ENCODE data around the gene ABCA13.

ABCA13 gene

GRCh38 chr7:48262606-48263310 lies 91.5 kb downstream of the ABCA13 start:
- H3K36me3 ChIP-seq, result no peaks in the 10 kb centered on the region
- no peak for DNase-seq
- TF ChIP-seq, protein P1, sequence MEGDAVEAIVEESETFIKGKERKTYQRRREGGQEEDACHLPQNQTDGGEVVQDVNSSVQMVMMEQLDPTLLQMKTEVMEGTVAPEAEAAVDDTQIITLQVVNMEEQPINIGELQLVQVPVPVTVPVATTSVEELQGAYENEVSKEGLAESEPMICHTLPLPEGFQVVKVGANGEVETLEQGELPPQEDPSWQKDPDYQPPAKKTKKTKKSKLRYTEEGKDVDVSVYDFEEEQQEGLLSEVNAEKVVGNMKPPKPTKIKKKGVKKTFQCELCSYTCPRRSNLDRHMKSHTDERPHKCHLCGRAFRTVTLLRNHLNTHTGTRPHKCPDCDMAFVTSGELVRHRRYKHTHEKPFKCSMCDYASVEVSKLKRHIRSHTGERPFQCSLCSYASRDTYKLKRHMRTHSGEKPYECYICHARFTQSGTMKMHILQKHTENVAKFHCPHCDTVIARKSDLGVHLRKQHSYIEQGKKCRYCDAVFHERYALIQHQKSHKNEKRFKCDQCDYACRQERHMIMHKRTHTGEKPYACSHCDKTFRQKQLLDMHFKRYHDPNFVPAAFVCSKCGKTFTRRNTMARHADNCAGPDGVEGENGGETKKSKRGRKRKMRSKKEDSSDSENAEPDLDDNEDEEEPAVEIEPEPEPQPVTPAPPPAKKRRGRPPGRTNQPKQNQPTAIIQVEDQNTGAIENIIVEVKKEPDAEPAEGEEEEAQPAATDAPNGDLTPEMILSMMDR (IDR thresholded peaks at IDR 0.05; ENCODE audit: low read depth, low read length), result no peak
- no peaks in the 10 kb centered on the region for H3K9me3 ChIP-seq (ENCODE audit: severe bottlenecking)
- H3K27ac ChIP-seq, result no peak overlapping the region
- H3K27me3 ChIP-seq (ENCODE audit: insufficient read depth, low read depth, severe bottlenecking), result no peaks in the 10 kb centered on the region
- no peak overlapping the region for H3K4me3 ChIP-seq (ENCODE audit: low read depth, low read length)

DNA sequence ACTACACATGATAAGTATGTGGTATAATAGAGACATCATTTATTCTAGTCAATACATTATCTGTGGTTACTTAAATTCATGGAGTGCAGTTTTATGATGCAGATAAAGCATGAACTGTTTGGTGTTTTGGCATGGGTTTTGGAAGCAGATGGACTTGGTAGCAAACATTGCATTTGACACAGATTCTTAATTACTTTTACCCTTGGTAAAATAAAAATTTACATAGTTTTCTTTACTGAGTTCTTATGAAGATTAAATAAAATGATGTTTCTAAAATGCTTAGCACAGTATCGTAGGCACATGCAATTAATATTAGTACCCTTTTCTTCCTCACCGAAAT lies 92.0 kb downstream of the ABCA13 start:
- DNase-seq, result no peak
- TF ChIP-seq, protein P1 (IDR thresholded peaks at IDR 0.05; ENCODE audit: low read depth, low read length), result no peak
- Histone ChIP-seq H3K27me3 (ENCODE audit: insufficient read depth, low read depth, severe bottlenecking) (no peaks in the 10 kb centered on the region), H3K4me3 (ENCODE audit: low read depth, low read length) (no peak overlapping the region), H3K27ac (no peak overlapping the region), H3K9me3 (ENCODE audit: severe bottlenecking) (no peaks in the 10 kb centered on the region), H3K36me3 (no peaks in the 10 kb centered on the region)

- no peak overlapping the region for H3K27ac ChIP-seq
- H3K9me3 ChIP-seq (ENCODE audit: severe bottlenecking), result no peaks in the 10 kb centered on the region
- no peak overlapping the region for H3K4me3 ChIP-seq (ENCODE audit: low read depth, low read length)
- no peaks in the 10 kb centered on the region for H3K36me3 ChIP-seq
- no peaks in the 10 kb centered on the region for H3K27me3 ChIP-seq (ENCODE audit: insufficient read depth, low read depth, severe bottlenecking)
- DNase-seq, result no peak
- TF ChIP-seq, protein P1 (IDR thresholded peaks at IDR 0.05; ENCODE audit: low read depth, low read length), result no peak
These were observed 97.8 kb downstream of the ABCA13 start for GRCh38 chr7:48269066-48269465.

DNA sequence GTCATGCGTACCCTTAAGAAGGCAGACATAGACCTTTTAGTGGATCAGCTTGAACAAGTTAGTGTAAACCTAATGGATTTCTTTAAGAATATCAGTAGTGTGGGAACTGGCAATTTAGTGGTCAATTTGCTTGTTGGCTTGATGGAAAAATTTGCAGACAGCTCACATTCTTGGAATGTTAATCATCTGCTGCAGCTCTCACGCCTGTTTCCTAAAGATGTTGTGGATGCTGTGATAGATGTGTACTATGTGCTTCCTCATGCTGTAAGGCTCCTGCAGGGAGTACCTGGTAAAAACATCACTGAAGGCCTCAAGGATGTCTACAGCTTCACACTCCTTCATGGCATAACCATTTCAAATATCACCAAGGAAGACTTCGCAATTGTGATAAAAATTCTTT lies 103.4 kb downstream of the ABCA13 start:
- Histone ChIP-seq H3K9me3 (ENCODE audit: severe bottlenecking) (no peaks in the 10 kb centered on the region), H3K27me3 (ENCODE audit: insufficient read depth, low read depth, severe bottlenecking) (no peaks in the 10 kb centered on the region), H3K4me3 (ENCODE audit: low read depth, low read length) (no peak overlapping the region), H3K36me3 (no peaks in the 10 kb centered on the region), H3K27ac (no peak overlapping the region)
- TF ChIP-seq, protein P1 (IDR thresholded peaks at IDR 0.05; ENCODE audit: low read depth, low read length), result no peak
- no peak for DNase-seq

DNA sequence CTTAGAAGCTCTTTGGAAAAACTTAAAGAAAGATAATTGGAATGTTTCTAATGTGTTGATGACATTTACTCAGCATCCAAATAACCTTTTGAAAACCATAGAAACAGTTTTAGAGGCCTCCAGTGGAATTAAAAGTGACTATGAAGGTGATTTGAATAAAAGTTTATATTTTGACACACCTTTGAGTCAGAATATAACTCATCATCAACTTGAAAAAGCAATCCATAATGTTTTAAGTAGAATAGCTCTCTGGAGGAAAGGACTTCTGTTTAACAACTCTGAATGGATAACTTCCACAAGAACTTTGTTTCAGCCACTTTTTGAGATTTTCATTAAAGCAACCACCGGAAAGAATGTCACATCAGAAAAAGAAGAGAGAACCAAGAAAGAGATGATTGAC lies 108.2 kb downstream of the ABCA13 start:
- Histone ChIP-seq H3K4me3 (ENCODE audit: low read depth, low read length) (no peak overlapping the region), H3K27me3 (ENCODE audit: insufficient read depth, low read depth, severe bottlenecking) (no peaks in the 10 kb centered on the region), H3K36me3 (no peaks in the 10 kb centered on the region), H3K9me3 (ENCODE audit: severe bottlenecking) (no peaks in the 10 kb centered on the region), H3K27ac (no peak overlapping the region)
- no peak for DNase-seq
- TF ChIP-seq, protein P1 (IDR thresholded peaks at IDR 0.05; ENCODE audit: low read depth, low read length), result no peak

GRCh38 chr7:48280100-48280499 lies 108.8 kb downstream of the ABCA13 start:
- TF ChIP-seq, protein P1 (IDR thresholded peaks at IDR 0.05; ENCODE audit: low read depth, low read length), result no peak
- Histone ChIP-seq H3K27ac (no peak overlapping the region), H3K27me3 (ENCODE audit: insufficient read depth, low read depth, severe bottlenecking) (no peaks in the 10 kb centered on the region), H3K4me3 (ENCODE audit: low read depth, low read length) (no peak overlapping the region), H3K9me3 (ENCODE audit: severe bottlenecking) (no peaks in the 10 kb centered on the region), H3K36me3 (no peaks in the 10 kb centered on the region)
- DNase-seq, result no peak

Data from WERI-Rb-1 (cell line).